Liver (tissue), 3 donors: Measurements from ENCODE around the gene OR6C3.

Experiments
- EGR1 ChIP-seq, 2 donors: IDR thresholded peaks; 2 replicates each; pipeline ENCODE4 v1.6.1; 2016 to 2018; ENCODE audit warnings: antibody characterized with exemption in 2 of 2, low read depth in 2 of 2
- FOXA2 ChIP-seq: IDR thresholded peaks from 2 replicates; pipeline ENCODE4 v1.6.1; 2016; ENCODE audit warnings: antibody characterized with exemption
- GABPA ChIP-seq, 2 donors: IDR thresholded peaks in 1 of 2; conservative IDR thresholded peaks in 1 of 2; 2 replicates each; pipeline ENCODE4 v1.6.1; 2016; ENCODE audit warnings: antibody characterized with exemption in 2 of 2, mild to moderate bottlenecking in 1 of 2, moderate library complexity in 1 of 2
- JUND ChIP-seq, 2 donors: IDR thresholded peaks; 2 replicates each; pipeline ENCODE4 v1.6.1; 2016; ENCODE audit warnings: antibody characterized with exemption in 2 of 2
- MAX ChIP-seq: IDR thresholded peaks from 2 replicates; pipeline ENCODE4 v1.6.1; 2016; ENCODE audit warnings: antibody characterized with exemption
- NR2F2 ChIP-seq: IDR thresholded peaks from 2 replicates; pipeline ENCODE4 v1.6.1; 2016; ENCODE audit warnings: antibody characterized with exemption
- RAD21 ChIP-seq, 2 donors: IDR thresholded peaks; 2 replicates each; pipeline ENCODE4 v1.6.1; 2016; ENCODE audit warnings: antibody characterized with exemption in 2 of 2, mild to moderate bottlenecking in 2 of 2
- REST ChIP-seq: IDR thresholded peaks from 2 replicates; pipeline ENCODE4 v1.6.1; 2016; ENCODE audit warnings: antibody characterized with exemption, mild to moderate bottlenecking
- SP1 ChIP-seq: IDR thresholded peaks from 2 replicates; pipeline ENCODE4 v1.6.1; 2018; ENCODE audit warnings: antibody characterized with exemption, mild to moderate bottlenecking
- YY1 ChIP-seq: IDR thresholded peaks from 2 replicates; pipeline ENCODE4 v1.6.1; 2016; ENCODE audit warnings: antibody characterized with exemption, mild to moderate bottlenecking
- TF ChIP-seq, protein P1 (sequence below): fragments of 150-350 bp; IDR thresholded peaks from 2 replicates; pipeline ENCODE4 v1.5.1; 2017; ENCODE audit warnings: improper control_type of control experiment, low read depth, low read length; ENCODE audit not compliant: missing input control
- TF ChIP-seq, protein P2 (sequence below): IDR thresholded peaks from 2 replicates; pipeline ENCODE4 v1.6.1; 2016; ENCODE audit warnings: antibody characterized with exemption
- donor health status: healthy.
- donor health status: healthy.

GRCh38 chr12:55289999-55290398 is 40.5 kb upstream of the OR6C3 start:
- TF ChIP-seq, protein P1, sequence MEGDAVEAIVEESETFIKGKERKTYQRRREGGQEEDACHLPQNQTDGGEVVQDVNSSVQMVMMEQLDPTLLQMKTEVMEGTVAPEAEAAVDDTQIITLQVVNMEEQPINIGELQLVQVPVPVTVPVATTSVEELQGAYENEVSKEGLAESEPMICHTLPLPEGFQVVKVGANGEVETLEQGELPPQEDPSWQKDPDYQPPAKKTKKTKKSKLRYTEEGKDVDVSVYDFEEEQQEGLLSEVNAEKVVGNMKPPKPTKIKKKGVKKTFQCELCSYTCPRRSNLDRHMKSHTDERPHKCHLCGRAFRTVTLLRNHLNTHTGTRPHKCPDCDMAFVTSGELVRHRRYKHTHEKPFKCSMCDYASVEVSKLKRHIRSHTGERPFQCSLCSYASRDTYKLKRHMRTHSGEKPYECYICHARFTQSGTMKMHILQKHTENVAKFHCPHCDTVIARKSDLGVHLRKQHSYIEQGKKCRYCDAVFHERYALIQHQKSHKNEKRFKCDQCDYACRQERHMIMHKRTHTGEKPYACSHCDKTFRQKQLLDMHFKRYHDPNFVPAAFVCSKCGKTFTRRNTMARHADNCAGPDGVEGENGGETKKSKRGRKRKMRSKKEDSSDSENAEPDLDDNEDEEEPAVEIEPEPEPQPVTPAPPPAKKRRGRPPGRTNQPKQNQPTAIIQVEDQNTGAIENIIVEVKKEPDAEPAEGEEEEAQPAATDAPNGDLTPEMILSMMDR = no peak
- TF ChIP-seq RAD21 (IDR thresholded peaks at IDR 0.05) (no peak), EGR1 (IDR thresholded peaks at IDR 0.05; ENCODE audit: low read depth in 2 of 2) (no peak), GABPA (IDR thresholded peaks at IDR 0.05 in 1 of 2, conservative IDR thresholded peaks at IDR 0.05 in 1 of 2) (no peak), JUND (IDR thresholded peaks at IDR 0.05) (no peak), YY1 (no peak), REST (no peak), FOXA2 (no peak), SP1 (no peak), MAX (no peak), NR2F2 (no peak)
- TF ChIP-seq, protein P2, sequence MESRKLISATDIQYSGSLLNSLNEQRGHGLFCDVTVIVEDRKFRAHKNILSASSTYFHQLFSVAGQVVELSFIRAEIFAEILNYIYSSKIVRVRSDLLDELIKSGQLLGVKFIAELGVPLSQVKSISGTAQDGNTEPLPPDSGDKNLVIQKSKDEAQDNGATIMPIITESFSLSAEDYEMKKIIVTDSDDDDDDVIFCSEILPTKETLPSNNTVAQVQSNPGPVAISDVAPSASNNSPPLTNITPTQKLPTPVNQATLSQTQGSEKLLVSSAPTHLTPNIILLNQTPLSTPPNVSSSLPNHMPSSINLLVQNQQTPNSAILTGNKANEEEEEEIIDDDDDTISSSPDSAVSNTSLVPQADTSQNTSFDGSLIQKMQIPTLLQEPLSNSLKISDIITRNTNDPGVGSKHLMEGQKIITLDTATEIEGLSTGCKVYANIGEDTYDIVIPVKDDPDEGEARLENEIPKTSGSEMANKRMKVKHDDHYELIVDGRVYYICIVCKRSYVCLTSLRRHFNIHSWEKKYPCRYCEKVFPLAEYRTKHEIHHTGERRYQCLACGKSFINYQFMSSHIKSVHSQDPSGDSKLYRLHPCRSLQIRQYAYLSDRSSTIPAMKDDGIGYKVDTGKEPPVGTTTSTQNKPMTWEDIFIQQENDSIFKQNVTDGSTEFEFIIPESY = no peak
